MG63 (cell line): ENCODE measurements around the gene HOXB4. TPM values are rescaled to one million over a fixed set of nuclear protein-coding genes. Genes with fewer than 3 reads are reported as not detected.

Experiments
- DNase-seq: peaks from one replicate; pipeline ENCODE4 v3.0.0-alpha.2; 2020
- H3K27me3 ChIP-seq: fragments of 250-450 bp; sonication (Bioruptor Pico); 2 replicates; pipeline ENCODE4 v1.5.1; 2020; ENCODE audit warnings: mild to moderate bottlenecking, moderate library complexity
- H3K36me3 ChIP-seq: fragments of 250-450 bp; sonication (Bioruptor Pico); 2 replicates; pipeline ENCODE4 v1.5.1; 2020; ENCODE audit warnings: mild to moderate bottlenecking, moderate library complexity
- H3K4me3 ChIP-seq: fragments of 250-450 bp; sonication (Bioruptor Pico); 2 replicates; pipeline ENCODE4 v1.5.1; 2020; ENCODE audit warnings: mild to moderate bottlenecking, moderate library complexity
- H3K9me3 ChIP-seq: fragments of 250-450 bp; sonication (Bioruptor Pico); 2 replicates; pipeline ENCODE4 v1.5.1; 2020; ENCODE audit warnings: mild to moderate bottlenecking, moderate library complexity
- total RNA-seq: library from RNA; depleted of rRNA; stranded (reverse); fragments of >200 nt; shearing (Covaris generic); gene quantifications from 2 replicates; pipeline ENCODE4 v1.2.3, GENCODE V29; 2014; ENCODE audit warnings: low replicate concordance

Gene HOXB4
- total RNA-seq, 1 experiment from 2014 or later: 4.2 TPM

DNA sequence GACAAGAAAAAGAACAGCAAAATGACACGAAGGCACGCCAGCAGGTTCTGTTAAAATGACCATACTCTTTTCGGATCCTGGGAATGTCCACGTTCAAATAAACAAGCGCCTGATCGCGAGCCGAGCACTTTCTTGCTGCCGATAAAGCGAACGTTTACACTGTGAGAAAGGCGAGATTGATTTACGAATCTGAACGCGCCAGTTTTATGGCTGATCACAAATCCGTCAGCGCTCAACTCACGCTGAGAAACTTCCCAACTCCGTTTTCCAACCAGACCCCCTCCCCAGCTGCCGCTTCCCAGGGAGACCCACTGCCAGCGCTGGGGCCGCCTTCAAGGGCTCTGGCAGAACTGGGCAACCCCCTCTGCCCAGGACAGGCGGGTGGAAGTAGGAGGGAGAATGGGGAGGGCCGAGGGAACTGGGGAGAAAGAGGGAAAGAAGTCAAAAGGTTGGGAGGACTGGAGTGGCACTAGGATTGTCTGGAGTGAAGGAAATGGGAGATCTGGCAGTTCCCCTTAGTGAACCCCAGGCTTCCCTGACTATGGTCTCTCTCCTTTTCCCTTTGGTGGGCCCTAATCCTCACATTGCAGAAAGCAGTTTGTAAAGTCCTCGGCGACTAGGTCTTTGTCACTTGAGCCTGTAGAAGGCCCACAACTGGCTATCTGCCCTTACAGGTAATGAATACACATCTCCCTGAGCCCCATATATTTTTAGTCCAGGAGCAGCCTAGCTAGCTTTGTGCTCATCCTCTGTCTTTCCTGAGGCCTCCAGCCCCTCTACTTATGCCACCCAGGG lies 6.9 kb downstream of the HOXB4 start:
- Histone ChIP-seq H3K4me3 (peak overlapping the region; percentile 34), H3K36me3 (peaks cover 43% of the 10 kb centered on the region), H3K27me3 (no peaks in the 10 kb centered on the region), H3K9me3 (no peaks in the 10 kb centered on the region)
- peak; percentile 65 for DNase-seq

GRCh38 chr17:48570325-48571023 lies 7.7 kb downstream of the HOXB4 start:
- H3K27me3 ChIP-seq: no peaks in the 10 kb centered on the region
- no peak for DNase-seq
- H3K9me3 ChIP-seq: no peaks in the 10 kb centered on the region
- H3K36me3 ChIP-seq: peaks cover 46% of the 10 kb centered on the region
- peak overlapping the region; percentile 34 for H3K4me3 ChIP-seq

DNA sequence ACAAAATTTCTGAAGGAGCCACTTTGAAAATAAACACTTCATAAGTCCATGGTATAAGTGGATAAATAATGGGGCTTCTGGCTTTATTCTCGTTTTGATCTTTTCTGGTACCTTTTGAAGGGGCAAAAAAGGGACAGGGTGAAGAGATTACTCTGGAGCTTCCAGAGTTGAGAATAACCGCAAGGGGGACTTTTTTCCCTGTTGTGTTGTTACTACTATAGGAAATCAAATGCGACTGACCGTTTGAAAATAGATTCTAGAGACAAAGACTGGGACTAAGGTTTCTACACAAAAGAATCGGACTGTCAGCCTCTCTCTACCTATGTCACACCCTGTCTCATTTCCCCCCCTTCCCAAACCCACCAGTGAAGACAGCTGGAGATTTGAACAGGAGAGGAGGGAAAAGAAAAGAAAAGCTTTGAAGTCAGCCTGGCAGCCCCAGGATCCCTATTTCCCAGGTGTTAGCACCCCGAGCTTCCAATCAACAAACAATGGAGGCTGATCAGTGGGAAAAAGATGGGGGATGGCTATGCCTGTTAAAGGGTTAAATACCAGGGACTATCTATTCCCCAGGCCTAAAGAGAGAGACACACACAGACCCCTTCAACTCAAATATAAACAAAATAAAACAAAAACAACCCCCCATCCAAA lies 8.4 kb downstream of the HOXB4 start:
- H3K36me3 ChIP-seq: peaks cover 53% of the 10 kb centered on the region

GRCh38 chr17:48569240-48569582 lies 8.9 kb downstream of the HOXB4 start:
- peak overlapping the region; percentile 36 for H3K4me3 ChIP-seq
- H3K9me3 ChIP-seq: no peaks in the 10 kb centered on the region
- peaks cover 57% of the 10 kb centered on the region for H3K36me3 ChIP-seq
- no peaks in the 10 kb centered on the region for H3K27me3 ChIP-seq
- DNase-seq: no peak

More for the DNA sequence above, 8.4 kb downstream of the HOXB4 start:
- Histone ChIP-seq H3K27me3 (no peaks in the 10 kb centered on the region), H3K4me3 (peak overlapping the region; percentile 34), H3K9me3 (no peaks in the 10 kb centered on the region)
- DNase-seq: no peak

DNA sequence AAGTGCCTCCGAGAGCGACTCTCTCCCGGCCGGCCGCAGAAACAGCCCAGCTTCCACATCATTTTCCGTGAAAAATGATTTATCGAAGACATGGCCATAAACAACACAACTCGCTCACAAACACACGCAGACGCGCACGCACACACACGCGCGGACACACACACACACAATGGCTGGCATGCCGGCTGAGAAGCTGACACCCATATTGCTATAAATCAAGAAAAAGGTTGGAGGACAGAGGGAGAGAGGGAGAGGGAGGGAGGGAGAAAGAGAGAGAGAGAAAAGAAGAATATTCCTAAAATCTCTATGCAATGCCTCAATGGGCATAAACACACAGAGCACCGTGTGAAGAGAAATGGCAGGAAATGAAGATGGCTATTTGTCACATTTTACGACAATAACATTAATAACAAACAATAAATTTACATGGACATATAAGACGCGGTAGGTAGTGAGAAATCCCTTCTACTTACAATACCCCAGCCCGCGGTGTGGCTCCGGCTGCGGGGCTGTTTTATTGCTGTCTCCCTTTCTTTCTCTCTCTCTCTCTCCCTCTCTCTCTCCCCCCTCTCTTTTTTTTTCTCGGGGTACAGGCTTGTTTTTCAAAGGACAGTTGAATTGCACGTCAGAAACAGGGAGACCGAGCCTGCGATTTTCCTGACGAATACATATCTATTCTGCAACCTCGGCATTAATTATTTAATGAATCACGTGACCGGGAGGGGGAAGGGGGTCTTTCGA lies 9.5 kb downstream of the HOXB4 start:
- H3K9me3 ChIP-seq: no peaks in the 10 kb centered on the region
- H3K27me3 ChIP-seq: no peaks in the 10 kb centered on the region
- H3K36me3 ChIP-seq: peaks cover 56% of the 10 kb centered on the region
- H3K4me3 ChIP-seq: peak overlapping the region; percentile 36
- no peak for DNase-seq

DNA sequence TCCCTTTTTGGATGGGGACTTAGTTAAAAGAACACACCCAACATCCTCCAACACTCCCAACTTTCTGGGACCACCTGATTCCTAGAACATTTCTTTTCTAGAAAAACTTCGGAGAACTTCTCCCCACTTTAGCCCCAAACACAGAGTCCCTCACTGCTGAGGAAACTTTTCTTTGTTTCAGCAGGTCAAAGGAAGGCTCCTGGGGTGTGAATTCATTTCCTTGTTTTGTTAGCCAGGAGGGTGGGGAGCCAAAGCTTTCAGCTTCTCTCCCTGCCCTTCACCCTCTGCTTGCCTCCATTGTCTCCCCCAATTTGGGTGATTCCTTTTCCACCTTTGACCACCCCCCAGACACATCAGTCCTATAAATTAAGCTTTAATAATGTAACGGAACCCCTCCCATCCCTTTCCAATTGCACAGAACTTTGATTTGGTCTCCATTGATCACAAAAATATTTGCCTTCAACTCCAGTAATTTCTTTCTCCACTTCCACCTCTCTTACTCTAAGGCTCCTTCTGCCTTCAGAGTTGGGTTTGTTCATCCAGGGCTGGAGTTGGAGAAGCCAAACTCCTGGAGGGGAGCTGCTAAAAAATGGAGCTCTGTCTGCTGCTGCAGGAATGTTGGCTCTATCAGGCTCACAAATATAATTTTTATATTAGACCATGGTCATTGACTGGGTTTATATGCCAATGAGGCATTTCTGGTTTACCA lies 10.3 kb downstream of the HOXB4 start:
- peak overlapping the region; percentile 36 for H3K4me3 ChIP-seq
- H3K27me3 ChIP-seq: no peaks in the 10 kb centered on the region
- H3K9me3 ChIP-seq: no peaks in the 10 kb centered on the region
- DNase-seq: no peak
- H3K36me3 ChIP-seq: peaks cover 60% of the 10 kb centered on the region

- no peaks in the 10 kb centered on the region for H3K27me3 ChIP-seq
- H3K4me3 ChIP-seq: no peak overlapping the region
- peaks cover 63% of the 10 kb centered on the region for H3K36me3 ChIP-seq
- no peaks in the 10 kb centered on the region for H3K9me3 ChIP-seq
- DNase-seq: no peak
Observed at GRCh38 chr17:48567209-48567608, 10.9 kb downstream of the HOXB4 start.

DNA sequence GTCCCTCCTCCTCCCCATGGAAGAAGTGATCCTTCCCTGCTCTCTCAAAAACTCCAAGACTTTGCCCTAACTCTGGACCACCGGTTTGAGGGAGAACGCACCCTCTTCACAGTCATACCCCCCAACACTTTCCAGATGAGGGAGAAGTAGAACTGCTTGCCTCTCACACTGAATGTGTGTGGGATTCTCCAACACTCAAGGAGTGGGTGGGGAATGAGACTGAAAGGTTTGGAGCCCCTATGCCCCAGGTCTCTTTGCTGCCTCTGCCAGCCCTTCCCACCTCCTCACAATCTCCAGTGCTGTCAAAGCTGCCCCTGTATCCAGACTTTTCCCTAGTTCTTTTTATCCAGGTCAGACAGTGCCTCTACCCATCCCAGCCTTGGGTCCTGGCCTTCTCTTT lies 11.4 kb downstream of the HOXB4 start:
- Histone ChIP-seq H3K4me3 (no peak overlapping the region), H3K9me3 (no peaks in the 10 kb centered on the region), H3K36me3 (peaks cover 65% of the 10 kb centered on the region), H3K27me3 (no peaks in the 10 kb centered on the region)
- no peak for DNase-seq

- Histone ChIP-seq H3K36me3 (peaks cover 66% of the 10 kb centered on the region), H3K4me3 (no peak overlapping the region), H3K9me3 (no peaks in the 10 kb centered on the region), H3K27me3 (no peaks in the 10 kb centered on the region)
- DNase-seq: no peak
Observed at GRCh38 chr17:48565925-48566710, 12.0 kb downstream of the HOXB4 start.

- Histone ChIP-seq H3K27me3 (no peaks in the 10 kb centered on the region), H3K9me3 (no peaks in the 10 kb centered on the region), H3K4me3 (peak overlapping the region; percentile 49), H3K36me3 (peaks cover 58% of the 10 kb centered on the region)
- DNase-seq: no peak
Observed at GRCh38 chr17:48565022-48565554, 13.1 kb downstream of the HOXB4 start.

GRCh38 chr17:48564188-48565021 lies 13.7 kb downstream of the HOXB4 start:
- H3K27me3 ChIP-seq: no peaks in the 10 kb centered on the region
- H3K4me3 ChIP-seq: peak overlapping the region; percentile 49
- peak; percentile 72 for DNase-seq
- H3K36me3 ChIP-seq: peaks cover 56% of the 10 kb centered on the region
- H3K9me3 ChIP-seq: no peaks in the 10 kb centered on the region

DNA sequence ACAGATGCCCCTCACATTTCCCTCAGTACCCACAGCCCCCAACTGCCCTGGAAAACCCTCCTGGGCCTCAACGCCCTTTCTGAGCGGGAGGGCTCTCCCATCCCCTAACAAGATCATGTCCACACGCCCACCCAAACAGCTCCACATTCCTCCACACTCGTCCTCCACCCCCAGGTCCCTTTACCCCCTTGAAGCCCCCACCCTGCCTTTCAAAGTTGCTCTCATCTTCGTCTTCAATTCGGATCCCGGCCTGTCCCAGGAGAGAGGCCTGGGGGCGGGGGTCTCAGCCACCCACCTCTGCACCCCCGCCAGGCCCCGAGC lies 14.3 kb downstream of the HOXB4 start:
- DNase-seq: no peak
- Histone ChIP-seq H3K4me3 (peak overlapping the region; percentile 39), H3K9me3 (no peaks in the 10 kb centered on the region), H3K27me3 (no peaks in the 10 kb centered on the region), H3K36me3 (peaks cover 62% of the 10 kb centered on the region)

DNA sequence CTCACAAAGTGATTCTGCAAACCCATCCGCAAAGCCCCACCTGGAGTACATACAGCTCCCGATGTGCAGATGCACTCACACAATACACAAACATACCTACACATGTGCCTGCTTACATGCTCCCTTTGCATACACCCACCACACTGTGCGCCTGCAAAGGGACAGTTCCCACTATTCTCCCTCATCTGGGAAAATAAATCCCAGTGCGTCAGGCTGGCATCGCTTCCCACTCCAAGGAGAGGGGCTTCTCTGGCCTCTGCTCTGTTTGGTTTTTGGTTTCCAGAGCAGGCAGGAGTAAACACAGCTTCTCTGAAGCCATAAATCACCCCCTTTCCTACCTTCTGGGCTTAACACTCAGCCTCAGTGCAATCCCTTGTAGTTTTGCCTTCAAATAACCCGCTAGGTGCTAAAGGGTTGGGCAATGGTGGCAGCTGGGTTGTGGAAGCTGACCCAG lies 14.7 kb downstream of the HOXB4 start:
- H3K36me3 ChIP-seq: peaks cover 66% of the 10 kb centered on the region
- H3K4me3 ChIP-seq: peak overlapping the region; percentile 39

DNA sequence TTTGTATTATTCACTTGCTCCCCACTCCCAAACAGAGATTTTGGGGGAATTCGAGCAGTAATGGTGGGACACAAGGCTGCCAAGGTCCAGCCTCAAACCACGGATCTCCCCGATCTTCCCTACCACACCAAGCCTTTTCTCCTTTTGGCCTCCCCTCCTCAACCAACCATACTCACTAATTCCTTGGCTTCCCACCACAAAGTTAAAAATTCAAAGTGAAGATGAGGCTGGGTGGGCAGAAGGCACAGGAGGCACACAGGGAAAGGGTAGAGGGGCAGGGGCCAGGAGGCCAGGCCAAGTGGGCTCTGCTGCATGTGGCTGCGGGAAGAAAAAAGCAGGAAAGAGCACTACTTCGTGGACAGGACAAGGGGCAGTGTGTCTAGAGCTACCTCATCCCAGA lies 15.2 kb downstream of the HOXB4 start:
- no peaks in the 10 kb centered on the region for H3K27me3 ChIP-seq
- no peaks in the 10 kb centered on the region for H3K9me3 ChIP-seq
- H3K36me3 ChIP-seq: peaks cover 68% of the 10 kb centered on the region
- peak overlapping the region; percentile 39 for H3K4me3 ChIP-seq
- no peak for DNase-seq

More for the DNA sequence above, 14.7 kb downstream of the HOXB4 start:
- DNase-seq: no peak
- no peaks in the 10 kb centered on the region for H3K9me3 ChIP-seq
- H3K27me3 ChIP-seq: no peaks in the 10 kb centered on the region
